IMR-90 (cell line): ENCODE data around the gene SERPINA4. TPM values are rescaled to one million over a fixed set of nuclear protein-coding genes. Genes with fewer than 3 reads are reported as not detected.

Source experiments
- ATAC-seq: fragments of 200-7000 bp; cut with Tn5 transposase; 2 replicates; pipeline ENCODE4 v1.9.1; 2020; ENCODE audit warnings: low read depth, mild to moderate bottlenecking, moderate library complexity
- BruUV-seq: library from RNA; stranded (reverse); fragments of 400-500 nt; replicated peaks from 2 replicates; lab custom pipeline; 2021; lab: Mats Ljungman, UMichigan
- CTCF ChIA-PET: fragments of 300-600 bp; formaldehyde crosslinking; extraction: SDS; loops from one replicate; lab custom pipeline; 2021; ENCODE audit warnings: antibody characterized with exemption; lab: Yijun Ruan, JAX
- POLR2A ChIA-PET: fragments of 300-600 bp; sonication (Branson Sonifier 250); formaldehyde crosslinking; loops from one replicate; lab custom pipeline; 2022; ENCODE audit warnings: antibody characterized with exemption; ENCODE audit not compliant: unreplicated experiment; lab: Charles Lee
- DNase-seq: peaks from one replicate; pipeline ENCODE4 v3.0.0; 2013
- H2AFZ ChIP-seq: replicated peaks from 2 replicates; pipeline ENCODE3; 2013; ENCODE audit warnings: low read length, mild to moderate bottlenecking; ENCODE audit not compliant: poor library complexity
- H2AK5ac ChIP-seq: 2 replicates; pipeline ENCODE4 v1.6.1; 2013; ENCODE audit warnings: low read depth, low read length, inconsistent platforms
- H2AK9ac ChIP-seq: replicated peaks from 2 replicates; pipeline ENCODE3; 2013; ENCODE audit warnings: mild to moderate bottlenecking, low read depth, low read length, moderate library complexity; ENCODE audit not compliant: poor library complexity
- H2BK120ac ChIP-seq: 2 replicates; pipeline ENCODE4 v1.6.1; 2013; ENCODE audit warnings: low read depth, low read length, inconsistent platforms
- H2BK15ac ChIP-seq: 3 replicates; pipeline ENCODE4 v1.6.1; 2013; ENCODE audit warnings: low read depth, low read length, inconsistent platforms
- H2BK20ac ChIP-seq: 2 replicates; pipeline ENCODE4 v1.6.1; 2013; ENCODE audit warnings: low read depth, mild to moderate bottlenecking, inconsistent platforms, low read length, moderate library complexity
- H2BK5ac ChIP-seq: 2 replicates; pipeline ENCODE4 v1.6.1; 2013; ENCODE audit warnings: mild to moderate bottlenecking, low read depth, low read length, inconsistent platforms; ENCODE audit not compliant: poor library complexity, severe bottlenecking
- H3K14ac ChIP-seq: replicated peaks from 2 replicates; pipeline ENCODE4 v1.6.1; 2013; ENCODE audit warnings: low read depth, low read length, inconsistent platforms
- H3K18ac ChIP-seq: 2 replicates; pipeline ENCODE4 v1.6.1; 2013; ENCODE audit warnings: low read depth, low read length, control low read depth
- H3K23ac ChIP-seq: 2 replicates; pipeline ENCODE4 v1.6.1; 2013; ENCODE audit warnings: low read depth, low read length, inconsistent platforms
- H3K27ac ChIP-seq: 2 replicates; pipeline ENCODE4 v1.5.1; 2013; ENCODE audit warnings: mild to moderate bottlenecking, control low read depth, low read length; ENCODE audit not compliant: insufficient read depth
- H3K27me3 ChIP-seq: 2 replicates; pipeline ENCODE4 v1.6.1; 2013; ENCODE audit warnings: low read length; ENCODE audit not compliant: control insufficient read depth, insufficient read depth
- H3K36me3 ChIP-seq: 2 replicates; pipeline ENCODE4 v1.6.1; 2013; ENCODE audit warnings: low read length, mixed read lengths; ENCODE audit not compliant: control insufficient read depth, insufficient read depth
- H3K4ac ChIP-seq: 2 replicates; pipeline ENCODE4 v1.6.1; 2013; ENCODE audit warnings: low read depth, low read length, inconsistent platforms
- H3K4me1 ChIP-seq: 2 replicates; pipeline ENCODE4 v1.6.1; 2013; ENCODE audit warnings: low read length, mixed read lengths; ENCODE audit not compliant: control insufficient read depth, insufficient read depth
- H3K4me2 ChIP-seq: 2 replicates; pipeline ENCODE4 v1.6.1; 2013; ENCODE audit warnings: low read depth, mild to moderate bottlenecking, control low read depth, low read length, moderate library complexity
- H3K4me3 ChIP-seq: 2 replicates; pipeline ENCODE4 v1.5.1; 2013; ENCODE audit warnings: low read depth, mild to moderate bottlenecking, control low read depth, low read length, moderate library complexity; ENCODE audit not compliant: insufficient read depth
- H3K56ac ChIP-seq: 2 replicates; pipeline ENCODE4 v1.6.1; 2013; ENCODE audit warnings: low read length, inconsistent platforms; ENCODE audit not compliant: insufficient read depth; ENCODE audit errors: extremely low read depth
- H3K79me1 ChIP-seq, 2 experiments: 2 replicates each; pipeline ENCODE4 v1.6.1; 2013; ENCODE audit warnings: low read length in 2 of 2, inconsistent platforms in 1 of 2, low read depth in 1 of 2
- H3K9ac ChIP-seq: 2 replicates; pipeline ENCODE4 v1.6.1; 2013; ENCODE audit warnings: low read depth, low read length, control low read depth
- H3K9me1 ChIP-seq: 2 replicates; pipeline ENCODE4 v1.6.1; 2013; ENCODE audit warnings: low read length, inconsistent platforms; ENCODE audit not compliant: insufficient read depth
- H3K9me3 ChIP-seq: 2 replicates; pipeline ENCODE4 v1.6.1; 2013; ENCODE audit warnings: low read length; ENCODE audit not compliant: control insufficient read depth, insufficient read depth
- H4K20me1 ChIP-seq: 2 replicates; pipeline ENCODE4 v1.6.1; 2013; ENCODE audit warnings: low read length, inconsistent platforms; ENCODE audit not compliant: insufficient read depth
- H4K5ac ChIP-seq: 2 replicates; pipeline ENCODE4 v1.6.1; 2013; ENCODE audit warnings: mild to moderate bottlenecking, low read depth, low read length, control low read depth
- H4K8ac ChIP-seq, 2 experiments: 2 replicates each; pipeline ENCODE4 v1.6.1; 2013; ENCODE audit warnings: low read depth in 2 of 2, low read length in 2 of 2, control low read depth in 1 of 2, inconsistent platforms in 1 of 2
- H4K91ac ChIP-seq: 2 replicates; pipeline ENCODE4 v1.6.1; 2013; ENCODE audit warnings: low read depth, low read length, inconsistent platforms; ENCODE audit not compliant: insufficient read depth
- BHLHE40 ChIP-seq: fragments of 150-350 bp; IDR thresholded peaks from 2 replicates; pipeline ENCODE4 v1.6.1; 2016; ENCODE audit warnings: mild to moderate bottlenecking, low read depth, low read length
- CEBPB ChIP-seq: IDR thresholded peaks from 2 replicates; pipeline ENCODE4 v1.6.1; 2012; ENCODE audit warnings: low read depth, low read length, improper control_type of control experiment
- MAZ ChIP-seq: IDR thresholded peaks from 2 replicates; pipeline ENCODE4 v1.6.1; 2012; ENCODE audit warnings: low read depth, mild to moderate bottlenecking, low read length, improper control_type of control experiment, moderate library complexity, borderline replicate concordance
- RAD21 ChIP-seq: IDR thresholded peaks from 2 replicates; pipeline ENCODE4 v1.6.1; 2012; ENCODE audit warnings: low read length, improper control_type of control experiment
- RCOR1 ChIP-seq: IDR thresholded peaks from 2 replicates; pipeline ENCODE4 v1.6.1; 2012; ENCODE audit warnings: mild to moderate bottlenecking, low read length, improper control_type of control experiment; ENCODE audit not compliant: insufficient replicate concordance
- WGBS, 2 experiments: methylation state at CpG; one replicate each; pipeline versions ENCODE4 v1.1.5 to v1.1.7; 2013; ENCODE audit warnings: missing lambda C conversion rate in 2 of 2; ENCODE audit not compliant: insufficient read length in 1 of 2; ENCODE audit errors: extremely low coverage in 2 of 2; 5-methylcytosine and 5-hydroxymethylcytosine counted together
- dilution Hi-C: fragments of 300-500 bp; cut with HindIII; formaldehyde crosslinking; loops from one replicate; pipeline ENCODE4 v1.14.3; 2018; ENCODE audit warnings: low sequenced_read_pairs; ENCODE audit not compliant: unreplicated experiment
- in situ Hi-C: fragments of 300-500 bp; cut with MboI; formaldehyde crosslinking; loops from 3 replicates; pipeline ENCODE4 v1.14.3; 2019; ENCODE audit warnings: low sequenced_read_pairs, inconsistent platforms, mixed read lengths
- intact Hi-C: fragments of 100-400 bp; cut with micrococcal nuclease; formaldehyde crosslinking; loops from 2 replicates; pipeline ENCODE4 v1.10.0; 2022
- polyA plus RNA-seq, 3 experiments: library from polyadenylated mRNA; depleted of rRNA; stranded (reverse); fragments of >200 nt; gene quantifications; 2 replicates each; pipeline ENCODE4 v1.2.3, GENCODE V29; 2012; ENCODE audit warnings: low replicate concordance in 1 of 3
- total RNA-seq: library from RNA; depleted of rRNA; stranded (reverse); fragments of >200 nt; gene quantifications from 2 replicates; pipeline ENCODE4 v1.2.3, GENCODE V29; 2012
- TF ChIP-seq, protein P1 (sequence below): conservative IDR thresholded peaks from 2 replicates; pipeline ENCODE4 v1.5.1; 2012; ENCODE audit warnings: mild to moderate bottlenecking, low read depth, low read length, improper control_type of control experiment
- TF ChIP-seq, protein P2 (sequence below): fragments of 150-350 bp; IDR thresholded peaks from 2 replicates; pipeline ENCODE4 v1.6.1; 2017; ENCODE audit warnings: mild to moderate bottlenecking, antibody characterized with exemption, low read length, low read depth
- TF ChIP-seq, protein P3 (sequence below): fragments of 150-350 bp; IDR thresholded peaks from 2 replicates; pipeline ENCODE4 v1.6.1; 2016; ENCODE audit warnings: low read depth, mild to moderate bottlenecking, low read length, moderate library complexity, borderline replicate concordance

SERPINA4 gene
- total and polyA plus RNA-seq, 2 of the 4 experiments (the other 2 are of a cell fraction), result not detected

DNA sequence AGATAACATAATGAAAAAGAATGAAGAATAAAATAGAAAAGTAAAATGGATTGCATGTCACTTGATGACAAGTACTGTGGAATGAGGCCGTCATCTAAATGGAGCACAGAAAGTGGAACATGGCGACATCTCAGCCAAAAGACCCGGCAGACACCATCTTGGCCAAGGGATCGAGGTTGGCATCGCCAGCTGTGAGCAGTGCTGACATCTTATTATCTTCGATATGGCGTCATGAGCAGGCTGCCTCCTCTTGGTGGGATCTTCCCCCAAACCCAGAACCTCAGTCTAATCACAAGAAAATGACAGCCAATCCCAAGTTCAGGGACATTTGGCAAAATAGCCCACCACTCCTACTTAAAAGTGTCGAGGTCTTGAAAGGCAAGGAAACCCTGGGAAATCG lies 35.1 kb downstream of the SERPINA4 start:
- Histone ChIP-seq H4K91ac (no peak overlapping the region), H2BK20ac (no peak overlapping the region)
- dilution Hi-C loops, result no loop called here

More for the DNA sequence above, 35.1 kb downstream of the SERPINA4 start:
- Histone ChIP-seq H4K5ac (no peak overlapping the region), H3K4ac (no peak overlapping the region), H3K9ac (no peak overlapping the region), H3K4me2 (no peak overlapping the region), H3K27me3 (peaks cover 2% of the 10 kb centered on the region), H3K27ac (no peak overlapping the region), H3K56ac (no peak overlapping the region), H3K79me1 (no peaks in the 10 kb centered on the region), H3K4me1 (peaks cover 15% of the 10 kb centered on the region), H4K8ac (no peak overlapping the region), H4K20me1 (no peaks in the 10 kb centered on the region), H2BK5ac (no peak overlapping the region), H3K36me3 (no peaks in the 10 kb centered on the region), H2AFZ (no peak overlapping the region), H3K4me3 (no peak overlapping the region), H2BK120ac (no peak overlapping the region), H3K23ac (no peak overlapping the region), H3K18ac (no peak overlapping the region), H3K9me1 (peaks cover 7% of the 10 kb centered on the region; the same call in 1 of the 2 replicates), H2BK15ac (no peak overlapping the region), H2AK5ac (no peak overlapping the region), H3K14ac (no peak overlapping the region), H3K9me3 (no peaks in the 10 kb centered on the region), H2AK9ac (no peak overlapping the region)
- ChIA-PET POLR2A (no interaction called here), CTCF (no interaction called here)
- intact Hi-C loops, result no loop called here
- DNase-seq (no peak), ATAC-seq (no peak)
- TF ChIP-seq MAZ (no peak), RAD21 (no peak), RCOR1 (no peak), BHLHE40 (no peak), CEBPB (no peak)
- TF ChIP-seq, protein P1, sequence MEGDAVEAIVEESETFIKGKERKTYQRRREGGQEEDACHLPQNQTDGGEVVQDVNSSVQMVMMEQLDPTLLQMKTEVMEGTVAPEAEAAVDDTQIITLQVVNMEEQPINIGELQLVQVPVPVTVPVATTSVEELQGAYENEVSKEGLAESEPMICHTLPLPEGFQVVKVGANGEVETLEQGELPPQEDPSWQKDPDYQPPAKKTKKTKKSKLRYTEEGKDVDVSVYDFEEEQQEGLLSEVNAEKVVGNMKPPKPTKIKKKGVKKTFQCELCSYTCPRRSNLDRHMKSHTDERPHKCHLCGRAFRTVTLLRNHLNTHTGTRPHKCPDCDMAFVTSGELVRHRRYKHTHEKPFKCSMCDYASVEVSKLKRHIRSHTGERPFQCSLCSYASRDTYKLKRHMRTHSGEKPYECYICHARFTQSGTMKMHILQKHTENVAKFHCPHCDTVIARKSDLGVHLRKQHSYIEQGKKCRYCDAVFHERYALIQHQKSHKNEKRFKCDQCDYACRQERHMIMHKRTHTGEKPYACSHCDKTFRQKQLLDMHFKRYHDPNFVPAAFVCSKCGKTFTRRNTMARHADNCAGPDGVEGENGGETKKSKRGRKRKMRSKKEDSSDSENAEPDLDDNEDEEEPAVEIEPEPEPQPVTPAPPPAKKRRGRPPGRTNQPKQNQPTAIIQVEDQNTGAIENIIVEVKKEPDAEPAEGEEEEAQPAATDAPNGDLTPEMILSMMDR, result no peak
- TF ChIP-seq, protein P2, sequence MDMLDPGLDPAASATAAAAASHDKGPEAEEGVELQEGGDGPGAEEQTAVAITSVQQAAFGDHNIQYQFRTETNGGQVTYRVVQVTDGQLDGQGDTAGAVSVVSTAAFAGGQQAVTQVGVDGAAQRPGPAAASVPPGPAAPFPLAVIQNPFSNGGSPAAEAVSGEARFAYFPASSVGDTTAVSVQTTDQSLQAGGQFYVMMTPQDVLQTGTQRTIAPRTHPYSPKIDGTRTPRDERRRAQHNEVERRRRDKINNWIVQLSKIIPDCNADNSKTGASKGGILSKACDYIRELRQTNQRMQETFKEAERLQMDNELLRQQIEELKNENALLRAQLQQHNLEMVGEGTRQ, result no peak
- TF ChIP-seq, protein P3, sequence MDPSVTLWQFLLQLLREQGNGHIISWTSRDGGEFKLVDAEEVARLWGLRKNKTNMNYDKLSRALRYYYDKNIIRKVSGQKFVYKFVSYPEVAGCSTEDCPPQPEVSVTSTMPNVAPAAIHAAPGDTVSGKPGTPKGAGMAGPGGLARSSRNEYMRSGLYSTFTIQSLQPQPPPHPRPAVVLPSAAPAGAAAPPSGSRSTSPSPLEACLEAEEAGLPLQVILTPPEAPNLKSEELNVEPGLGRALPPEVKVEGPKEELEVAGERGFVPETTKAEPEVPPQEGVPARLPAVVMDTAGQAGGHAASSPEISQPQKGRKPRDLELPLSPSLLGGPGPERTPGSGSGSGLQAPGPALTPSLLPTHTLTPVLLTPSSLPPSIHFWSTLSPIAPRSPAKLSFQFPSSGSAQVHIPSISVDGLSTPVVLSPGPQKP, result no peak
- BruUV-seq, result no TSS peak
- in situ Hi-C loops, result no loop called here
- WGBS, 2 experiments, result 93% methylated on average over 7 of the region's 9 CpGs; no CpG with 5 or more reads in 1 of the 2 experiments
